ENCODE measurements around the gene PHIP. TPM values are rescaled to one million over a fixed set of nuclear protein-coding genes. Genes with fewer than 3 reads are reported as not detected.
"Not testable (repeated sequence)": the region's sequence is repeated elsewhere in the genome, so short reads cannot be mapped to it uniquely, and the experiment has no call there.

Gene PHIP
- total RNA-seq, 2 experiments from 2014 or later, result 24.8 to 25.5 TPM

GRCh38 chr6:78921168-78921567, 156.9 kb downstream of the PHIP start:
- H3K27ac Mint-ChIP-seq; H3K4me3 Mint-ChIP-seq; intact Hi-C loops (cut with DNase I, micrococcal nuclease); DNase-seq; ATAC-seq; H3K27me3 Mint-ChIP-seq; H3K4me1 Mint-ChIP-seq; POLR2A ChIA-PET; CTCF ChIA-PET: not testable (repeated sequence)
- H3K9me3 Mint-ChIP-seq (ENCODE audit: low read depth), result peaks cover 66% of the 10 kb centered on the region
- H3K36me3 Mint-ChIP-seq (ENCODE audit: low read depth), result peaks cover 11% of the 10 kb centered on the region

- Mint-ChIP-seq H3K4me1 (no peaks in the 10 kb centered on the region), H3K4me3 (no peak overlapping the region), H3K9me3 (ENCODE audit: low read depth) (peaks cover 41% of the 10 kb centered on the region), H3K27me3 (no peaks in the 10 kb centered on the region), H3K36me3 (ENCODE audit: low read depth) (peaks cover 9% of the 10 kb centered on the region), H3K27ac (no peak overlapping the region)
- intact Hi-C loops (cut with DNase I, micrococcal nuclease), result no loop called here
- no peak for ATAC-seq
- no peak for DNase-seq
- ChIA-PET POLR2A (no interaction called here), CTCF (no interaction called here)
Measured at GRCh38 chr6:78917788-78918187, 160.3 kb downstream of the PHIP start.

GRCh38 chr6:78916411-78916810, 161.6 kb downstream of the PHIP start:
- H3K27me3 Mint-ChIP-seq, result peaks cover 7% of the 10 kb centered on the region
- no peak overlapping the region for H3K4me3 Mint-ChIP-seq
- H3K9me3 Mint-ChIP-seq (ENCODE audit: low read depth), result peaks cover 32% of the 10 kb centered on the region
- H3K27ac Mint-ChIP-seq, result no peak overlapping the region
- peaks cover 4% of the 10 kb centered on the region for H3K36me3 Mint-ChIP-seq (ENCODE audit: low read depth)
- intact Hi-C loops (cut with DNase I, micrococcal nuclease), result no loop called here
- ChIA-PET CTCF (no interaction called here), POLR2A (no interaction called here)
- DNase-seq (no peak), ATAC-seq (no peak)
- no peaks in the 10 kb centered on the region for H3K4me1 Mint-ChIP-seq

DNA sequence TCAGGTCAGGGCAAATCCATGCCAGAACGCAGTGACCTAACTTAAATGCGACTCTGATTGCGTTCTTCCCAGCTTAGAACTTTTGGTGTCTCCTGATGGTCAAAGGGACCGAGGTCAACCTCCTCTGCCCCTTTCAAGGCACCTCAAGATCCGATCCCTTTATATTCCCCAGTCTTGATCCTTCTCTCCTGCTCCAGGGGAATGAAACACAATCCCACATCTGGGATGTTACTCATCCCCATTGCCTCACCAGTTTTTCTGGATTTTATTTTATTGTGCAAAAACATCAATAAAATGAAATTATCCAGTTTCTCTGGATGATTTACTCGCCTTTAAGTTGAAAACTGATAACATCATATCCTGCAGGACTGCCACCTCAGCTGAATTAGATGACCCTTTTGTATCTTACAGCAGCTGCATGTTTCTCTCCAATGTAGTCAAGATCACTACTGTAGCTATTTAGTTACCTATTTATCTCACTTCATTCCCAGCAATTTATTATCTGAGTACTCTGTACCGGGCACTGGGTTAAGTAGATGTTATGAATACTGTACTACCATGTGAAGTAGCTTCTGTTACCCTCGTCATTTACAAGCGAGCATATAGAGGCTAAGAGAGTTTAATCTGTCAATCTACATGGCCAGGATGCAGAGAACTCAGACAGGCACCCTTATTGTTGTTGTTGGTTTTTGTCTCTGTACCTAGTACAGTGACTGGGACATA, 166.7 kb downstream of the PHIP start:
- no peak overlapping the region for H3K27ac Mint-ChIP-seq
- DNase-seq (no peak), ATAC-seq (no peak)
- ChIA-PET POLR2A (no interaction called here), CTCF (interaction anchor here (0.6 to 1.3 kb wide), 3 partner anchors 9 to 720 kb away, joined by 3 read pairs; partner anchors contain the start of gene SH3BGRL2)
- peaks cover 4% of the 10 kb centered on the region for H3K9me3 Mint-ChIP-seq (ENCODE audit: low read depth)
- intact Hi-C loops (cut with DNase I, micrococcal nuclease), result no loop called here
- peaks cover 10% of the 10 kb centered on the region for H3K4me1 Mint-ChIP-seq
- H3K4me3 Mint-ChIP-seq, result peak overlapping the region; percentile 40
- H3K36me3 Mint-ChIP-seq (ENCODE audit: low read depth), result peaks cover 2% of the 10 kb centered on the region
- H3K27me3 Mint-ChIP-seq, result peaks cover 31% of the 10 kb centered on the region

GRCh38 chr6:78910591-78911171, 167.4 kb downstream of the PHIP start:
- Mint-ChIP-seq H3K36me3 (ENCODE audit: low read depth) (peaks cover 2% of the 10 kb centered on the region), H3K9me3 (ENCODE audit: low read depth) (no peaks in the 10 kb centered on the region), H3K4me3 (peak overlapping the region; percentile 40), H3K27ac (no peak overlapping the region), H3K4me1 (peaks cover 10% of the 10 kb centered on the region), H3K27me3 (peaks cover 31% of the 10 kb centered on the region)
- peak; percentile 55 for DNase-seq
- ChIA-PET POLR2A (no interaction called here), CTCF (no interaction called here)
- ATAC-seq, result peak; percentile 68
- intact Hi-C loops (cut with DNase I, micrococcal nuclease), result no loop called here

- ChIA-PET CTCF (no interaction called here), POLR2A (no interaction called here)
- no peak overlapping the region for H3K4me3 Mint-ChIP-seq
- peaks cover 31% of the 10 kb centered on the region for H3K27me3 Mint-ChIP-seq
- H3K4me1 Mint-ChIP-seq, result peaks cover 10% of the 10 kb centered on the region
- DNase-seq (no peak), ATAC-seq (no peak)
- no peaks in the 10 kb centered on the region for H3K9me3 Mint-ChIP-seq (ENCODE audit: low read depth)
- no peak overlapping the region for H3K27ac Mint-ChIP-seq
- intact Hi-C loops (cut with DNase I, micrococcal nuclease), result no loop called here
- H3K36me3 Mint-ChIP-seq (ENCODE audit: low read depth), result peaks cover 2% of the 10 kb centered on the region
Measured at GRCh38 chr6:78910010-78910409, 168.0 kb downstream of the PHIP start.

DNA sequence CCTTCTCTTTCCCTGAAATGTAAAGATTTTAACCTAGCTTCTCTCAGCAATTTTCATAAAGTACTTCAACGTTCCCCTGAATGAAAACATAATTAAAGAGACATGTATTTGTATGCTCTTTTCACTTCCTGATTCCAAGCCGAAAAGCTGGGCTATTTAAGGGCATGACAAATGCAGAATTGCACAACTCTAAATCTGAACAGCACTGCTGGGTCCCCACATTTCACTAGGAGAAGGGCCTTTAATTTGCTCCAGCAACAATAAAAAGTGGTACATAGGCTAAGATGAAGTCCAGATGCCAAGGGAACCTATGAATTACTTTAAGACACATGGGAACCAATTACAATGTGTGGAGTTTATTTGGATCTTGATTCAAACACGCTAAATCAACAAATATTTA, 168.7 kb downstream of the PHIP start:
- Mint-ChIP-seq H3K27ac (no peak overlapping the region), H3K4me3 (no peak overlapping the region), H3K9me3 (ENCODE audit: low read depth) (no peaks in the 10 kb centered on the region), H3K27me3 (peaks cover 31% of the 10 kb centered on the region), H3K36me3 (ENCODE audit: low read depth) (peaks cover 2% of the 10 kb centered on the region), H3K4me1 (peaks cover 10% of the 10 kb centered on the region)
- intact Hi-C loops (cut with DNase I, micrococcal nuclease), result no loop called here
- DNase-seq, result no peak
- POLR2A ChIA-PET, result no interaction called here
- CTCF ChIA-PET, result no interaction called here
- no peak for ATAC-seq

- ChIA-PET POLR2A (no interaction called here), CTCF (no interaction called here)
- H3K4me3 Mint-ChIP-seq, result no peak overlapping the region
Measured at GRCh38 chr6:78908621-78909020, 169.4 kb downstream of the PHIP start.

DNA sequence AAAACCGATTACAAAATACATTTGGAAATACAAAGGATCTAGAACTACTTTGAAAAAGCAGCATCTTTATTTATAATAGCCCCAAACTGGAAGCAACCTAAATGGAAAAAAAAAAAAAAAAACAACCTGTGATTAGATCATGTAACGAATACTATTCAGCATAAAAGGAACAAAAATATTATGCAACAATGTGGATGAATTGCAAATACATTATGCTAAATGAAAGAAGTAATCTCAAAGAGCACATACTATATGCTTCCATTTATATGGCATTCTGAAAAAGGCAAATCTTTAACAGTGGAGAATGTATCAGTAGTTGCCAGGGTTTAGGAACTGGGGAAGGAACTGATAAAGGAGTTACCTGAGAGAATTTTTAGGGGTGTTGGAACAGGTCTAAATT, 181.8 kb downstream of the PHIP start:
- POLR2A ChIA-PET, result no interaction called here
- intact Hi-C loops (cut with DNase I, micrococcal nuclease), result no loop called here
- DNase-seq, result no peak
- Mint-ChIP-seq H3K4me3 (no peak overlapping the region), H3K4me1 (no peaks in the 10 kb centered on the region), H3K9me3 (ENCODE audit: low read depth) (no peaks in the 10 kb centered on the region), H3K36me3 (ENCODE audit: low read depth) (no peaks in the 10 kb centered on the region), H3K27ac (no peak overlapping the region), H3K27me3 (no peaks in the 10 kb centered on the region)
- CTCF ChIA-PET, result no interaction called here
- ATAC-seq, result no peak

More at GRCh38 chr6:78908621-78909020, 169.4 kb downstream of the PHIP start:
- no peak overlapping the region for H3K27ac Mint-ChIP-seq
- ATAC-seq (no peak), DNase-seq (no peak)
- no peaks in the 10 kb centered on the region for H3K9me3 Mint-ChIP-seq (ENCODE audit: low read depth)
- peaks cover 2% of the 10 kb centered on the region for H3K36me3 Mint-ChIP-seq (ENCODE audit: low read depth)
- intact Hi-C loops (cut with DNase I, micrococcal nuclease), result no loop called here
- peaks cover 10% of the 10 kb centered on the region for H3K4me1 Mint-ChIP-seq
- peaks cover 31% of the 10 kb centered on the region for H3K27me3 Mint-ChIP-seq

DNA sequence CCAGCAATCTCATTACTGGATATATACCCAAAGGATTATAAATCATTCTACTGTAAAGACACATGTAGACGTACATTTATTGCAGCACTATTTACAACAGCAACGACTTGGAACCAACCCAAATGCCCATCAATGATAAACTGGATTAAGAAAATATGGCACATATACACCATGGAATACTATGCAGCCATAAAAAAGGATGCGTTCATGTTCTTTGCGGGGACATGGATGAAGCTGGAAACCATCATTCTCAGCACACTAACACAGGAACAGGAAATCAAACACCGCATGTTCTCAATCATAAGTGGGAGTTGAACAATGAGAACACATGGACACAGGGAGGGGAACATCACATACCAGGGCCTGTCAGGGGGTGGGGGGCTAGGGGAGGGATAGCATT, 188.2 kb downstream of the PHIP start:
- DNase-seq; H3K9me3 Mint-ChIP-seq (ENCODE audit: low read depth); intact Hi-C loops (cut with DNase I, micrococcal nuclease); H3K4me3 Mint-ChIP-seq; ATAC-seq; H3K4me1 Mint-ChIP-seq; POLR2A ChIA-PET; H3K27me3 Mint-ChIP-seq; H3K27ac Mint-ChIP-seq; CTCF ChIA-PET: not testable (repeated sequence)
- H3K36me3 Mint-ChIP-seq (ENCODE audit: low read depth), result peaks cover 25% of the 10 kb centered on the region
